K562 (cell line): ENCODE data around the gene NXPH4. TPM values are rescaled to one million over a fixed set of nuclear protein-coding genes. Genes with fewer than 3 reads are reported as not detected.

Experiments
- ATF4 ChIP-seq: fragments of 450-650 bp; formaldehyde crosslinking; IDR thresholded peaks from 2 replicates; pipeline ENCODE4 v1.4.0; 2022; ENCODE audit warnings: mild to moderate bottlenecking, moderate library complexity
- CHD2 ChIP-seq: IDR thresholded peaks from 2 replicates; pipeline ENCODE4 v1.6.1; 2011; ENCODE audit warnings: low read depth, low read length
- CREM ChIP-seq: IDR thresholded peaks from 2 replicates; pipeline ENCODE4 v1.6.1; 2014; ENCODE audit warnings: antibody characterized with exemption, low read depth
- EHMT2 ChIP-seq: fragments of 450-650 bp; IDR thresholded peaks from 2 replicates; pipeline ENCODE4 v1.6.1; 2018; ENCODE audit warnings: antibody characterized with exemption
- ESRRA ChIP-seq: fragments of 450-650 bp; IDR thresholded peaks from 2 replicates; pipeline ENCODE4 v1.6.1; 2014; ENCODE audit warnings: low read depth, mild to moderate bottlenecking, moderate library complexity, borderline replicate concordance
- FOXO4 ChIP-seq: fragments of 450-650 bp; formaldehyde crosslinking; IDR thresholded peaks from 2 replicates; pipeline ENCODE4 v1.4.0; 2020; ENCODE audit warnings: mild to moderate bottlenecking, moderate library complexity
- HES1 ChIP-seq: fragments of 450-650 bp; IDR thresholded peaks from 2 replicates; pipeline ENCODE4 v1.6.1; 2016; ENCODE audit warnings: low read depth, mild to moderate bottlenecking, moderate library complexity
- KLF10 ChIP-seq: fragments of 250-450 bp; sonication (Bioruptor Pico); IDR thresholded peaks from 2 replicates; pipeline ENCODE4 v1.6.1; 2021; ENCODE audit warnings: matching md5 sums
- NRF1 ChIP-seq, 2 experiments: fragments of 450-650 bp; IDR thresholded peaks in 1 of 2; conservative IDR thresholded peaks in 1 of 2; 2 replicates each; pipeline ENCODE4 v1.6.1; 2014; ENCODE audit warnings: mild to moderate bottlenecking in 2 of 2
- POLR2AphosphoS5 ChIP-seq: IDR thresholded peaks from 2 replicates; pipeline ENCODE4 v1.6.1; 2011; ENCODE audit warnings: mild to moderate bottlenecking, low read depth, low read length, moderate library complexity; ENCODE audit not compliant: control insufficient read depth, insufficient read depth
- POLR2H ChIP-seq: IDR thresholded peaks from 2 replicates; pipeline ENCODE4 v1.6.1; 2016; ENCODE audit warnings: missing genetic modification characterization, low read depth, mild to moderate bottlenecking, control low read depth, missing compliant biosample characterization, moderate library complexity
- RBM22 ChIP-seq: fragments of 200-400 bp; formaldehyde crosslinking; IDR thresholded peaks from 2 replicates; pipeline ENCODE4 v1.6.1; 2018; ENCODE audit warnings: low read length, low read depth; ENCODE audit not compliant: poor library complexity, severe bottlenecking
- RNF2 ChIP-seq: sonication (generic); IDR thresholded peaks from 2 replicates; pipeline ENCODE4 v1.6.1; 2016
- SIN3B ChIP-seq: fragments of 450-650 bp; IDR thresholded peaks from 2 replicates; pipeline ENCODE4 v1.6.1; 2017; ENCODE audit warnings: low read depth, mild to moderate bottlenecking, moderate library complexity
- TOE1 ChIP-seq, 2 experiments: fragments of 450-650 bp in 1 of 2; sonication (generic) in 1 of 2; formaldehyde crosslinking in 1 of 2; IDR thresholded peaks; 2 replicates each; pipeline versions ENCODE4 v1.7.1 to v1.8.0; 2016 to 2022; ENCODE audit warnings: borderline replicate concordance in 2 of 2, mild to moderate bottlenecking in 2 of 2, antibody characterized with exemption in 1 of 2, inconsistent platforms in 1 of 2, low read depth in 1 of 2, missing genetic modification reagents in 1 of 2, moderate library complexity in 1 of 2
- ZBTB34 ChIP-seq: fragments of 250-450 bp; sonication (Bioruptor Pico); IDR thresholded peaks from 2 replicates; pipeline ENCODE4 v1.8.0; 2021; ENCODE audit warnings: mild to moderate bottlenecking, moderate library complexity
- ZNF143 ChIP-seq: sonication (generic); formaldehyde crosslinking; IDR thresholded peaks from 2 replicates; pipeline ENCODE4 v1.9.0; 2022; ENCODE audit warnings: mild to moderate bottlenecking, missing genetic modification reagents
- polyA plus RNA-seq, 8 experiments: library from polyadenylated mRNA; depleted of rRNA in 4 of 8; stranded (reverse) in 5 of 8; unstranded in 3 of 8; fragments of >200 nt; fragmentation: Nextera tagmentation in 2 of 8; fragmentation: Illumina TruSeq in 1 of 8; extraction: Ambion mirVana in 2 of 8; extraction: Trizol in 1 of 8; gene quantifications; 2 replicates each; pipeline versions ENCODE4 v1.2.1 to v1.2.3, GENCODE V29; 2011 to 2014; ENCODE audit warnings: inconsistent platforms in 1 of 8, missing spikeins in 1 of 8
- total RNA-seq, 7 experiments: library from RNA; depleted of rRNA in 6 of 7; stranded (reverse); fragments of >200 nt in 6 of 7; fragmentation: Illumina TruSeq in 2 of 7; extraction: Trizol in 2 of 7; gene quantifications; 2 replicates each; pipeline versions ENCODE4 v1.2.1 to v1.2.3, GENCODE V29; 2011 to 2021; ENCODE audit warnings: low replicate concordance in 1 of 7
- TF ChIP-seq, protein P1 (sequence below): IDR thresholded peaks from 2 replicates; pipeline ENCODE4 v1.6.1; 2011; ENCODE audit warnings: borderline replicate concordance, low read depth, mild to moderate bottlenecking, moderate library complexity, low read length; ENCODE audit not compliant: insufficient read depth, poor library complexity, severe bottlenecking
- TF ChIP-seq, protein P2 (sequence below): sonication (generic); formaldehyde crosslinking; IDR thresholded peaks from 2 replicates; pipeline ENCODE4 v1.8.1; 2022; ENCODE audit warnings: missing genetic modification reagents

NXPH4 gene
- total and polyA plus RNA-seq, 9 of the 15 experiments (the other 6 are each of a cell fraction or from before 2014, with no cell fraction given), result 0.49 to 2.7 (median 1.1) TPM; not detected in 4

- TF ChIP-seq, protein P1, sequence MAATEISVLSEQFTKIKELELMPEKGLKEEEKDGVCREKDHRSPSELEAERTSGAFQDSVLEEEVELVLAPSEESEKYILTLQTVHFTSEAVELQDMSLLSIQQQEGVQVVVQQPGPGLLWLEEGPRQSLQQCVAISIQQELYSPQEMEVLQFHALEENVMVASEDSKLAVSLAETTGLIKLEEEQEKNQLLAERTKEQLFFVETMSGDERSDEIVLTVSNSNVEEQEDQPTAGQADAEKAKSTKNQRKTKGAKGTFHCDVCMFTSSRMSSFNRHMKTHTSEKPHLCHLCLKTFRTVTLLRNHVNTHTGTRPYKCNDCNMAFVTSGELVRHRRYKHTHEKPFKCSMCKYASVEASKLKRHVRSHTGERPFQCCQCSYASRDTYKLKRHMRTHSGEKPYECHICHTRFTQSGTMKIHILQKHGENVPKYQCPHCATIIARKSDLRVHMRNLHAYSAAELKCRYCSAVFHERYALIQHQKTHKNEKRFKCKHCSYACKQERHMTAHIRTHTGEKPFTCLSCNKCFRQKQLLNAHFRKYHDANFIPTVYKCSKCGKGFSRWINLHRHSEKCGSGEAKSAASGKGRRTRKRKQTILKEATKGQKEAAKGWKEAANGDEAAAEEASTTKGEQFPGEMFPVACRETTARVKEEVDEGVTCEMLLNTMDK, result peak; percentile 95
- TF ChIP-seq SIN3B (no peak), NRF1 (conservative IDR thresholded peaks at IDR 0.05 in 1 of 2, IDR thresholded peaks at IDR 0.05 in 1 of 2) (peak; percentile 18 to 34; a peak in 1 of 4 replicates), RBM22 (peak; percentile 3), CHD2 (peak; percentile 75), HES1 (no peak), RNF2 (no peak), ZNF143 (peak; percentile 22; the same call in 1 of the 2 replicates), TOE1 (IDR thresholded peaks at IDR 0.05; ENCODE audit: borderline replicate concordance) (no peak), TOE1 (CRISPR knock-in tag; IDR thresholded peaks at IDR 0.05; ENCODE audit: borderline replicate concordance, low read depth) (no peak), EHMT2 (no peak), CREM (no peak), ESRRA (no peak), ZBTB34 (CRISPR knock-in tag) (no peak), POLR2AphosphoS5 (no peak), KLF10 (CRISPR knock-in tag) (no peak), POLR2H (tag) (no peak), FOXO4 (CRISPR knock-in tag) (no peak), ATF4 (CRISPR knock-in tag) (no peak)
- TF ChIP-seq, protein P2, sequence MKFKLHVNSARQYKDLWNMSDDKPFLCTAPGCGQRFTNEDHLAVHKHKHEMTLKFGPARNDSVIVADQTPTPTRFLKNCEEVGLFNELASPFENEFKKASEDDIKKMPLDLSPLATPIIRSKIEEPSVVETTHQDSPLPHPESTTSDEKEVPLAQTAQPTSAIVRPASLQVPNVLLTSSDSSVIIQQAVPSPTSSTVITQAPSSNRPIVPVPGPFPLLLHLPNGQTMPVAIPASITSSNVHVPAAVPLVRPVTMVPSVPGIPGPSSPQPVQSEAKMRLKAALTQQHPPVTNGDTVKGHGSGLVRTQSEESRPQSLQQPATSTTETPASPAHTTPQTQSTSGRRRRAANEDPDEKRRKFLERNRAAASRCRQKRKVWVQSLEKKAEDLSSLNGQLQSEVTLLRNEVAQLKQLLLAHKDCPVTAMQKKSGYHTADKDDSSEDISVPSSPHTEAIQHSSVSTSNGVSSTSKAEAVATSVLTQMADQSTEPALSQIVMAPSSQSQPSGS, result no peak
Measured at GRCh38 chr12:57242691-57243454, 26.3 kb downstream of the NXPH4 start (continued).
